DMS114 treated with DMSO at 0.1 percent for 48 hours (cell line): ENCODE data around the gene TRIM23.

ENCODE experiments used
- DNase-seq: peaks from one replicate; lab custom pipeline; 2025; ENCODE audit not compliant: unreplicated experiment; lab: John Stamatoyannopoulos, UW

The TRIM23 gene

GRCh38 chr5:65570598-65571226 is 53.4 kb downstream of the TRIM23 start:
- DNase-seq, result no peak

- DNase-seq, result no peak
These were observed 57.6 kb downstream of the TRIM23 start for GRCh38 chr5:65566505-65566904.

GRCh38 chr5:65563777-65564176 is 60.4 kb downstream of the TRIM23 start:
- DNase-seq, result no peak

- peak; percentile 93 for DNase-seq
These were observed 61.1 kb downstream of the TRIM23 start, which contains the start of the genes CENPK and PPWD1 for GRCh38 chr5:65562731-65563701. Gene CENPK, minus strand, starts transcription at chr5:65563168. Its CDS starts 8,261 bp downstream, at chr5:65554907. Gene PPWD1, plus strand, starts transcription at chr5:65563296. Its CDS starts 15 bp downstream, at chr5:65563311.

- no peak for DNase-seq
These were observed 67.4 kb downstream of the TRIM23 start for GRCh38 chr5:65556718-65557117.

- DNase-seq, result no peak
These were observed 68.0 kb downstream of the TRIM23 start for GRCh38 chr5:65556181-65556580.

- DNase-seq, result no peak
These were observed 68.8 kb downstream of the TRIM23 start for GRCh38 chr5:65555287-65555686.

- DNase-seq, result no peak
These were observed 70.2 kb downstream of the TRIM23 start for GRCh38 chr5:65553941-65554340.

GRCh38 chr5:65548281-65548680 is 75.9 kb downstream of the TRIM23 start:
- DNase-seq, result no peak

- DNase-seq, result no peak
These were observed 78.0 kb downstream of the TRIM23 start for GRCh38 chr5:65546141-65546540.

- DNase-seq, result no peak
These were observed 79.7 kb downstream of the TRIM23 start for GRCh38 chr5:65544473-65544872.

- no peak for DNase-seq
These were observed 84.3 kb downstream of the TRIM23 start for GRCh38 chr5:65539827-65540226.
